Uterus (tissue), 2 donors: ENCODE data around the gene ADAMTSL2.

Experiments
- POLR2A ChIP-seq, 2 donors: fragments of 450-650 bp; IDR thresholded peaks; one replicate each; pipeline ENCODE4 v1.6.1; 2016; ENCODE audit warnings: antibody characterized with exemption in 2 of 2, mild to moderate bottlenecking in 1 of 2, moderate library complexity in 1 of 2
- TF ChIP-seq, protein P1 (sequence below), 4 experiments: fragments of 200-600 bp in 2 of 4; fragments of 450-650 bp in 2 of 4; sonication (generic) in 2 of 4; IDR thresholded peaks; one replicate each; pipeline ENCODE4 v1.5.1; 2016 to 2019; ENCODE audit warnings: antibody characterized with exemption in 4 of 4, mild to moderate bottlenecking in 2 of 4, moderate library complexity in 1 of 4

GRCh38 chr9:133613432-133613831 is 78.9 kb downstream of the ADAMTSL2 start:
- TF ChIP-seq, protein P1, sequence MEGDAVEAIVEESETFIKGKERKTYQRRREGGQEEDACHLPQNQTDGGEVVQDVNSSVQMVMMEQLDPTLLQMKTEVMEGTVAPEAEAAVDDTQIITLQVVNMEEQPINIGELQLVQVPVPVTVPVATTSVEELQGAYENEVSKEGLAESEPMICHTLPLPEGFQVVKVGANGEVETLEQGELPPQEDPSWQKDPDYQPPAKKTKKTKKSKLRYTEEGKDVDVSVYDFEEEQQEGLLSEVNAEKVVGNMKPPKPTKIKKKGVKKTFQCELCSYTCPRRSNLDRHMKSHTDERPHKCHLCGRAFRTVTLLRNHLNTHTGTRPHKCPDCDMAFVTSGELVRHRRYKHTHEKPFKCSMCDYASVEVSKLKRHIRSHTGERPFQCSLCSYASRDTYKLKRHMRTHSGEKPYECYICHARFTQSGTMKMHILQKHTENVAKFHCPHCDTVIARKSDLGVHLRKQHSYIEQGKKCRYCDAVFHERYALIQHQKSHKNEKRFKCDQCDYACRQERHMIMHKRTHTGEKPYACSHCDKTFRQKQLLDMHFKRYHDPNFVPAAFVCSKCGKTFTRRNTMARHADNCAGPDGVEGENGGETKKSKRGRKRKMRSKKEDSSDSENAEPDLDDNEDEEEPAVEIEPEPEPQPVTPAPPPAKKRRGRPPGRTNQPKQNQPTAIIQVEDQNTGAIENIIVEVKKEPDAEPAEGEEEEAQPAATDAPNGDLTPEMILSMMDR (IDR thresholded peaks at IDR 0.05), result no peak
- TF ChIP-seq POLR2A (IDR thresholded peaks at IDR 0.05), result no peak
